Measurements from ENCODE around the gene UPK3BL2. TPM values are rescaled to one million over a fixed set of nuclear protein-coding genes. Genes with fewer than 3 reads are reported as not detected.
"Not testable (repeated sequence)": the region's sequence is repeated elsewhere in the genome, so short reads cannot be mapped to it uniquely, and the experiment has no call there.

Gene UPK3BL2, protein sequence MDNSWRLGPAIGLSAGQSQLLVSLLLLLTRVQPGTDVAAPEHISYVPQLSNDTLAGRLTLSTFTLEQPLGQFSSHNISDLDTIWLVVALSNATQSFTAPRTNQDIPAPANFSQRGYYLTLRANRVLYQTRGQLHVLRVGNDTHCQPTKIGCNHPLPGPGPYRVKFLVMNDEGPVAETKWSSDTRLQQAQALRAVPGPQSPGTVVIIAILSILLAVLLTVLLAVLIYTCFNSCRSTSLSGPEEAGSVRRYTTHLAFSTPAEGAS
- total RNA-seq = 1.2 and 1.3 TPM in 2 replicates

GRCh38 chr7:102543596-102543995 is at the start of gene UPK3BL2:
Gene UPK3BL2 (minus strand): TSS chr7:102543696. CDS start chr7:102543636, 60 bp downstream.
- DNase-seq (ENCODE audit: low read depth, low spot score) = not testable (repeated sequence)

- DNase-seq (ENCODE audit: low read depth, low spot score) = not testable (repeated sequence)
These were observed 49.1 kb upstream of the UPK3BL2 start for GRCh38 chr7:102592477-102593019.

DNA sequence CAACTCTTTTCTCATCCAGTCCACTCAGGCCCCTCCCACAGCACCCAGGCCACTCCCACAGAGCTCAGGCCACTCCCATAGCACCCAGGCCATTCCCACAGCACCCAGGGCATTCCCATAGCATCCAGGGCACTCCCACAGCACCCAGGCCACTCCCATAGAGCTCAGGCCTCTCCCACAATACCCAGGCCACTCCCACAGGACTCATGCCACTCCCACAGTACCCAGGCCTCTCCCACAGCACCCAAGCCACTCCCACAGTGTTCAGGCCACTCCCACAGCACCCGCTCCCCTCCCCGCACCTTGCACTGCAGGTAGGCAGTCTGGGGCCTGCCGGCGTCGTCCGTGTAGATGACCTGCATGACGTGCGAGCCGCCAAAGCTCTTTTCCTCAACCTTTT is 46.4 kb upstream of the UPK3BL2 start:
- DNase-seq (ENCODE audit: low read depth, low spot score) = not testable (repeated sequence)

GRCh38 chr7:102583495-102583894 is 40.0 kb upstream of the UPK3BL2 start:
- not testable (repeated sequence) for DNase-seq (ENCODE audit: low read depth, low spot score)

GRCh38 chr7:102581722-102582121 is 38.2 kb upstream of the UPK3BL2 start:
- DNase-seq (ENCODE audit: low read depth, low spot score) = not testable (repeated sequence)

GRCh38 chr7:102578486-102578885 is 35.0 kb upstream of the UPK3BL2 start:
- DNase-seq (ENCODE audit: low read depth, low spot score) = not testable (repeated sequence)

- DNase-seq (ENCODE audit: low read depth, low spot score) = not testable (repeated sequence)
These were observed 34.1 kb upstream of the UPK3BL2 start for GRCh38 chr7:102577315-102578240.

GRCh38 chr7:102576363-102576762 is 32.9 kb upstream of the UPK3BL2 start:
- DNase-seq (ENCODE audit: low read depth, low spot score) = not testable (repeated sequence)

DNA sequence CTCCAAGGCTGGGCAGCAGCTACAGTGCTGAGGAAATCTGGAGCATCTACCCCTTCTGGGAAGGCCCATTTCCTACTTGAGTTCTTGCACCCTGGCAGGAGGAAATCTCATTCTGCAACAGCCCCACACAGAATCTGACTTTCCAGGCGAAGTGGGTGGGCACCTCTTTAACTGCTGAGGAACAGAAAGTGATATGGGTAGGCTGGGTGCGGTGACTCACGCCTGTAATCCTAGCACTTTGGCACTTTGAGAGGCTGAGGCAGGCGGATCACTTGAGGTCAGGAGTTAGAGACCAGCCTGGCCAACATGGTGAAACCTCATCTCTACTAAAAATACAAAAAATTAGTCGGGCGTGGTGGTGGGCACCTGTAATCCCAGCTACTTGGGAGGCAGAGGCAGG is 31.1 kb upstream of the UPK3BL2 start:
- DNase-seq (ENCODE audit: low read depth, low spot score) = not testable (repeated sequence)

DNA sequence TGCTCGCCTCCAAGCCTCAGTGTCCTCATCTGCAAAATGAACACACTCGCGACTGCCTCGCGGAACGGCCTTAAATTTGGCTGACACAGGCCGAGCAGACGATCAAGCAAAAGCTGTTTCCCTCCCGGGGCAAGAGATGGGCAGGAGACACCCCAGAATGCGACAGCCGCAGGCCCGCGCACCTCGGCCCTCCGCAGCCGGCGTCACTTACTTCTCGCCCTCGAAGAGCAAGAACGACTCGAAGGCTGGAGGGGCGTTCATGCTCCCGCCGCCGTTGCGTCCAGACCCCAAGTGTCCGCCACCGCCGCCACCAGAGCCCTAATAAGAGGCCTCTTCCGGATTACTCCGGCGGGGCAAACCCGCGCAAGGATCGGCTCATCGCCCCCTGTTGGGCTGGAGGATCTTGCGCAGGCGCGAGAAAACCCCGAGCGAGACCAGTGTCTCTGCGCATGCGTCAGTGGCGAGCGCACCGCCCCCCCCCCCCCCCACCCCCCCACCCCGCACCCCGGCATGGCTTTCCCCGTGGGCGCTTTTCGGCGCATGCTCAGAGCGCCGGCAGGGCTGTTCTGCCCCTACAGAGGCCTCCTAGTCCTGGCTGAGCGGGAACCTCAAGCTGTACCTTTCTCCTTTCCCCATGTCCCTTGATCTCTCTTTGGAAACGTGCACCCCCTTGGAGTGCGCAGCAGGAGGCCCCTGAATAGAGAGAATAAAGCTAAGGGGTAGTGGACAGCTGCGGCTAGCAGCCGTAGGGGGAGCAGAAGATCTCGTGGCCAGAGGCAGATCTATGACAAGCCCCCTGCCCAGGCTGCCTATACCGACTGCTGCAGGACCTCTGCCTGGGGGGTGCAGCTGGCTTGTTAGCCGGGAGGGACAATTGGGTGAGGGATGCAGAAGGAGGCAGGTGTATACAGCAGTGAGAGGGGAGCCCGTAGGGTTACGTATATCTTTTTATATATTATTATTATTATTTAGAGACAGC is 29.1 kb upstream of the UPK3BL2 start, which contains the start of gene POLR2J3:
TSS of gene POLR2J3 (minus strand) at position 323 of the 979 bp plus-strand sequence. CDS start at position 261, 62 bp downstream.
- peak; percentile 39 for DNase-seq (ENCODE audit: low read depth, low spot score)

- not testable (repeated sequence) for DNase-seq (ENCODE audit: low read depth, low spot score)
These were observed 25.1 kb upstream of the UPK3BL2 start for GRCh38 chr7:102568620-102569019.

DNA sequence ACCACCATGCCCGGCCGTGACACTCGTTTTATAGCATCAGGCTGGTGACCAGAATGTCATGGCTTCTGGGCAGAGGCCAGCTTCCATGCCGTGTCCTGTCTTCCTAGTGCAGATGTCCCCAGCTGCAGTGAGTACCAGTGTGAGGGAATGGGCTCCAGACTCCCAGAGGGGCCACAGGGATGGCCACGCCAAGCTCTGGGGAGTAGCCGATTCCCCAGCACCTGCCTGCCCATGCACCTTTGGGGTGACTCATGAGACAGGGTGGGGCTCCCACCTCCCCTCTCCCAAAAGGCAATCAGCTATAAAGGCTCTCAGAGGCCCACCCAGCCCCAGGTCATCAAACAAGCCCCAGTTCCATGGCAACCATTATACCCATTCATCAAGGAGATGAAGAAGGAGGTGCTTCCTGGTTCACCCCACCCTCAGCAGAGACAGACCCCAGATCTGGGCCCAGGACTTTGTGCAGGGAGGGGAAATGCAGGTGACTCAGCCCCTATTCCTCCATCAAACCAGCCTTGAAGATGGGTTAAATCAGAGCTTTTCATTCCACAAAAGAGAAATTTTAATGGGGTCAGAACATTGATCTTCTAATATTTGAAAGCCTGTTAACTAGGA is 7.4 kb upstream of the UPK3BL2 start, which contains the start of gene SPDYE2:
TSS of gene SPDYE2 (plus strand) at position 419 of the 615 bp plus-strand sequence. CDS start 2,030 bp downstream, outside the sequence.
- DNase-seq (ENCODE audit: low read depth, low spot score) = not testable (repeated sequence)

GRCh38 chr7:102546353-102546752 is 2.9 kb upstream of the UPK3BL2 start:
- DNase-seq (ENCODE audit: low read depth, low spot score) = not testable (repeated sequence)

GRCh38 chr7:102545288-102545687 is 1.8 kb upstream of the UPK3BL2 start:
- not testable (repeated sequence) for DNase-seq (ENCODE audit: low read depth, low spot score)

DNA sequence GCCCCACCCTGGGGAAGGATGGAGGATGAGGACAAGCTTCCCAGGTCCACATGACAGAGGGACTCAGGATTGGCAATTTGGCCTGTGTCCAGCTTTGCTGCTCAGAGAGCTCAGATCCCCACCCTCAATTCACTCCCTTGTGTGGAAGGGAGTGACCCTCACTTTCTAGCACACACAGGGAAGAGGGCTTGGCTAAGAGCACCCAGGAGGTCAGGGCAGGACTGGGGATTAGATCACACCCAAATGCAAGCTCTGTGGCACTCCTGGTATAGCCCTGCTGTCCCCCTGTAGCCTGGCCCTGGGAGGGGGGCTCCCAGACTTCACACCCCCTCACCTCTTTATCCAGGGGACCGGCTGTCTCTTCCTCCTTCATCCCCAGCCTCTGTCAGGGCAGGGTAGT is 876 bp upstream of the UPK3BL2 start:
- DNase-seq (ENCODE audit: low read depth, low spot score) = not testable (repeated sequence)

GRCh38 chr7:102542771-102543170 is 725 bp downstream of the UPK3BL2 start:
- not testable (repeated sequence) for DNase-seq (ENCODE audit: low read depth, low spot score)

DNA sequence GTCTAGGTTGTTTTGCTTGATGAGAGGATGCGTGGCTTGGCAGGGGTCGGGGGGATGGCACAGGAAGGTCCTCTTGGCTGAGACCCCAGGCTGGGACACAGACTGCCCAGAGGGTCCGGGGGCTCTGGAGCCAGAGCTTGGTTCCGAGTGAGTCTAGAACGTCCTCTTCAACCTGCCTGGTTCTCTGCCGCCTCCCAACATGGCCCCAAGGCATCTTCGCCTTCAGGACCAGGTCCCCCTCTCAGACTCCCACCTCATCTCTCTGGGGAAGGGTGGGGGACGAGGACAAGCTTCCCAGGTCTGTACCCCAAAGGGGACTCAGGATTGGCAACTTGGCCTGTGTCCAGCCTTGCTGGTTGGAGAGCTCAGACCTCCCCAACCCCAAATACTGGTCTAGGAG is 1.4 kb downstream of the UPK3BL2 start:
- not testable (repeated sequence) for DNase-seq (ENCODE audit: low read depth, low spot score)

DNA sequence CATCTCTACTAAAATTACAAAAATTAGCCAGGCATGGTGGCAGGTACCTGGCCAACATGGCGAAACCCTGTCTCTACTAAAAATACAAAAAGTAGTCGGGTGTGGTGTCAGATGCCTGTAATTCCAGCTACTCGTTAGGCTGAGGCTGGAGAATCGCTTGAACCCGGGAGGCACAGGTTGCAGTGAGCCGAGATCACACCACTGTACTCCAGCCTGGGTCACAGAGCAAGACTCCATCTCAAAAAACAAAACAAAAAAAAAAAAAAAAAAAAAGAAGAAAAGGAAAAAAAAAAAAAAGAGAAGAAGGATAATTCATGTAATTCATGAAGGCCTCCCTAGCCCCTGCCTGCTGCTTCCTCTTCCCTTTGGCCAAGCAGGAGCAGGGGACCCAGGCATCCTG is 2.9 kb downstream of the UPK3BL2 start:
- DNase-seq (ENCODE audit: low read depth, low spot score) = not testable (repeated sequence)

DNA sequence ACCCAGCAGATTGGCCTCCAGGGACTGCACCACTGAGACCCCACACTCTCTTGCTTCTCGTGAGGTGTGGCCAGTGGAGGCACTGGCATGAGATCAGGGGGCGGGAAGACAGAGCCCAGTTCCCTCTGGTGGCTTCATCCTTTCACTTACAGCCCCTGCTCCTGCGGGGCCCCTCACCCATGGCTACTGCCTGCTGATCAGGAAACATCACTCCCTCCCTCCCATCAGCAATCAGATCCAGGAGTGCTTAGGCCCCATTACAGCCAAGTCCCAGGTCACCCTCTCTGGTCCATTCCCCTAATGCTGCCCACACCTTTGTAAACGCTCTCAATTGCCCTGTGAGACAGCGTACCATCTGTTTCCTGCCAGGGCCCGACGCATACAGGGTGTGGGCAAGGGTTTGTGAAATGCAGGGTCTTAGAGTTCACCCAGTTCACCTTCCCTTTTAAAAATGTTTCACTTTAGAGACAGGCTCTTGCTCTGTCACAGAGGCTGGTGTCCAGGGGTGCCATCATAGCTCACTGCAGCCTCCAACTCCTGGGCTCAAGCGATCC is 8.4 kb downstream of the UPK3BL2 start:
- DNase-seq (ENCODE audit: low read depth, low spot score) = not testable (repeated sequence)

- DNase-seq (ENCODE audit: low read depth, low spot score) = not testable (repeated sequence)
These were observed 11.4 kb downstream of the UPK3BL2 start for GRCh38 chr7:102532127-102532526.
